Neural crest cell (in vitro differentiated cells): ENCODE results near the gene EIF3F. TPM values are rescaled to one million over a fixed set of nuclear protein-coding genes. Genes with fewer than 3 reads are reported as not detected.

Source experiments
- DNase-seq: peaks from one replicate; pipeline ENCODE4 v3.0.0; 2021; ENCODE audit warnings: low read depth, mixed read lengths, low spot score
- H3K27ac Mint-ChIP-seq: one replicate; pipeline ENCODE4 v1.8.0; 2021; ENCODE audit warnings: mild to moderate bottlenecking, mixed read lengths; ENCODE audit not compliant: unreplicated experiment
- H3K27me3 Mint-ChIP-seq: 2 replicates; pipeline ENCODE4 v1.8.0; 2021; ENCODE audit warnings: low read depth, mild to moderate bottlenecking, mixed read lengths
- H3K36me3 Mint-ChIP-seq: 2 replicates; pipeline ENCODE4 v1.8.0; 2021; ENCODE audit warnings: low read depth, mild to moderate bottlenecking, mixed read lengths
- H3K4me1 Mint-ChIP-seq: 2 replicates; pipeline ENCODE4 v1.8.0; 2021; ENCODE audit warnings: mixed read lengths
- H3K4me3 Mint-ChIP-seq: one replicate; pipeline ENCODE4 v1.8.0; 2021; ENCODE audit warnings: mild to moderate bottlenecking, mixed read lengths
- H3K9me3 Mint-ChIP-seq: 2 replicates; pipeline ENCODE4 v1.8.0; 2021; ENCODE audit warnings: mixed read lengths
- CTCF ChIP-seq: fragments of 200-600 bp; sonication (generic); conservative IDR thresholded peaks from 2 replicates; pipeline ENCODE4 v1.5.0; 2021; ENCODE audit warnings: antibody characterized with exemption, mild to moderate bottlenecking
- total RNA-seq: library from RNA; stranded (reverse); gene quantifications from 2 replicates; pipeline ENCODE4 v1.2.1, GENCODE V29; 2021

The EIF3F gene
- total RNA-seq, 1 donor from 2014 or later: 317 TPM

- TF ChIP-seq CTCF: no peak
- no peaks in the 10 kb centered on the region for H3K36me3 Mint-ChIP-seq
- no peaks in the 10 kb centered on the region for H3K9me3 Mint-ChIP-seq
- DNase-seq: no peak
- H3K27ac Mint-ChIP-seq: no peak overlapping the region
- peaks cover 23% of the 10 kb centered on the region for H3K4me1 Mint-ChIP-seq
- H3K27me3 Mint-ChIP-seq: peaks cover 10% of the 10 kb centered on the region
- H3K4me3 Mint-ChIP-seq: no peak overlapping the region
Measured at GRCh38 chr11:8036002-8036802, 49.1 kb downstream of the EIF3F start.

- DNase-seq: no peak
- Mint-ChIP-seq H3K4me3 (no peak overlapping the region), H3K9me3 (no peaks in the 10 kb centered on the region), H3K36me3 (no peaks in the 10 kb centered on the region), H3K27ac (no peak overlapping the region), H3K4me1 (peaks cover 23% of the 10 kb centered on the region), H3K27me3 (peaks cover 13% of the 10 kb centered on the region)
- TF ChIP-seq CTCF: no peak
Measured at GRCh38 chr11:8036986-8037385, 49.8 kb downstream of the EIF3F start.

GRCh38 chr11:8038393-8038792 lies 51.3 kb downstream of the EIF3F start:
- H3K9me3 Mint-ChIP-seq: no peaks in the 10 kb centered on the region
- peaks cover 18% of the 10 kb centered on the region for H3K4me1 Mint-ChIP-seq
- H3K27me3 Mint-ChIP-seq: peaks cover 12% of the 10 kb centered on the region
- no peak for TF ChIP-seq CTCF
- peak; percentile 49 for DNase-seq
- H3K4me3 Mint-ChIP-seq: no peak overlapping the region
- H3K27ac Mint-ChIP-seq: peak overlapping the region; percentile 82
- H3K36me3 Mint-ChIP-seq: no peaks in the 10 kb centered on the region

- Mint-ChIP-seq H3K27me3 (peaks cover 16% of the 10 kb centered on the region), H3K4me1 (peaks cover 17% of the 10 kb centered on the region), H3K4me3 (no peak overlapping the region), H3K27ac (peak overlapping the region; percentile 87), H3K36me3 (no peaks in the 10 kb centered on the region), H3K9me3 (peaks cover 3% of the 10 kb centered on the region)
- no peak for DNase-seq
- TF ChIP-seq CTCF: no peak
Measured at GRCh38 chr11:8038811-8039529, 51.8 kb downstream of the EIF3F start.

GRCh38 chr11:8039530-8040260 lies 52.6 kb downstream of the EIF3F start:
- TF ChIP-seq CTCF: no peak
- Mint-ChIP-seq H3K9me3 (peaks cover 3% of the 10 kb centered on the region), H3K36me3 (no peaks in the 10 kb centered on the region), H3K4me3 (no peak overlapping the region), H3K4me1 (peaks cover 17% of the 10 kb centered on the region), H3K27me3 (peaks cover 23% of the 10 kb centered on the region), H3K27ac (no peak overlapping the region)
- DNase-seq: no peak
